ENCODE results near the gene SLC25A48.
A peak's percentile ranks its signal among the peaks of the same experiment; 100 is the strongest.

SLC25A48 gene

GRCh38 chr5:135885031-135885430 is 50.6 kb downstream of the SLC25A48 start:
- no peak for DNase-seq

DNA sequence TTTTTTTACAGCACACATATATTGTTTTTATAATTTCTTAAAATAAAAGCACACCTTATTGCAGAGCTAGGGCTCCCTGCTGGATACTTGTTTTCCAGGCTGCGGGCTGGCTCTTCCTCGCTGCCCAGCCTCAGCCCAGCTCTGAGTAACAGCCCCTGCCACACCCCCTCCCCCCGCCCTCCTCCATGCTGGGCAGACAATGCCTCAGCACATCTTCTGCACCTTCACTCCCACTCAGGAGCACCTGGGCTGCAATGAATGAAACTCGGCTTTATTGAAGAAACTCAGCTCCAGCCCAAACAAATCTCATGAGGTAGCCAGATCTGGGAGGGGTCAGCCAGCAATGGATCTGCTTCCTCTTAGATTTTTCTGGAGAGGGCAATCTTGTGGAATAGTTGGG is 51.7 kb downstream of the SLC25A48 start:
- no peak for DNase-seq

- peak; percentile 75 for DNase-seq
Measured at GRCh38 chr5:135887447-135887864, 53.0 kb downstream of the SLC25A48 start.

DNA sequence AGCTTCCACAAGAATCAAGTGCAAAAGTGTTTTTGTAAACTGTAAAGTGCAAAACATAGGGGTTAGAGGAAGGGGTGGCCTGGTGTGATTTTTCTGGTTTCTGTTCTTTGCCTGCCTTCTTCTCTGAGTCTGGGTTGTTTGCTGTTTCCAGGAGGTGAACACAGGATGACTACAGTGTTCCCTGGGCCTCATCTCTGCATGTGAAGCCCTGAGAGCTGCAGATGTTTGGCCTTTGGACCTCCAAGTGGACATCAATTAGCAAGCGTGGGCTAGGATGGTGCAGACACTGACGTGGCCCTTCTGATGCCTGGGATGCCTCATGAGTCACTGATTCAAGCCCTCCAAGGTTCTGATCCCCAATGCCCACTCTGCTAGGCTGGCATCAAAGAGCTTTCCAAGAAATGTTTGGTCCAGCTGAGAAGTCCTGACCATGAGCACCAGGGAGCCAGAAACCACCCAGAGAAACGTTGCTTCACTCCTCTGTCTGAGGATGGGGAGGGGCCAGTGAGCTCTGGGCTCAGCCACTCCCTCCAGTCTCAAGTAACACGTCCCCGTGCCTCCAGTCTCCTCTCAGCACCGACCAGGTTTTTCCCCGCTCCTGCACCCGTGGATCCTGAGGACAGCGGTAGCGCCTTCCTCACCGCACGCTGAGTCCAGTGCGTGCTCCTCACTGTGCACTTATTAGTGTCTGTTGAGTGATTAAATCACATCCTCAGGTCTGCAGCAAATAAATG is 53.6 kb downstream of the SLC25A48 start:
- DNase-seq: no peak

DNA sequence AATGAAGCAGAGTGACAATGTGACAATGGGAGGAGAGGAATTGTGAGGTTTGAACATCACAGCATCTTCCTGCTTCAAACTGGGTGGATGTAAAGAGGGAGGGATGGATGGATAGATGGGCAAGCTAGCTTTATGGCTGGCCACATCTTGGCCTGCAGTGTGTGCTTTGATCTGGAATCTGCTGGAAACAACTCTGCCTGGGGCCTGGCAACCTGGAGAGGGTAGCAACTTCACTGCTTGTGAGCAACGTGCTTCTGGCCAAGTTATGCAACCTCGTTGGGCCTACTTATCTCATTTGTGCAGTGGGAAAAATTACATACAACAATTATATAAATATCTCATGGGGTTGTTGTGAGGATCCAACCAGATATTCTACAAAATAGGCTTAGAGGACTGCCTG is 55.8 kb downstream of the SLC25A48 start:
- no peak for DNase-seq

DNA sequence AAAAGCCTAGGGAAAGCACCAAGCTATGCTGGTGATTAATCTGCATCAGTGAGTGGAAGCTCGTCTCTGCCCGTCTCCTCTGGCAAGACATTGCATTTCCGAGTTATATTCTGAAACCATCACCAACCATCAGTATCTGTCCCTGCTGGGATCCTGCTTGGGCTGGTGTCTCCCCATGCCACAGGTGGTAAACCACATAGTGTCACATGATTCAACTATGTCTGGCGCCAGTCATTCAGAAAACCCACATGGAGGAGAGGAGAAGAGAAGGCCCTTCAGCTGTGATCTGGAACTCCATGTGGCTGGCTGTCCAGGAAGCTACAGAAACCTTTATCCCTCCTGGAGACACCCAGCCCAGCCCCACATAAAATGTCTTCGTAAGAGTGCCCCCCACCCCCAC is 56.4 kb downstream of the SLC25A48 start:
- DNase-seq: peak; percentile 7

- no peak for DNase-seq
Measured at GRCh38 chr5:135891268-135891667, 56.8 kb downstream of the SLC25A48 start.

GRCh38 chr5:135891791-135892190 is 57.3 kb downstream of the SLC25A48 start:
- no peak for DNase-seq

DNA sequence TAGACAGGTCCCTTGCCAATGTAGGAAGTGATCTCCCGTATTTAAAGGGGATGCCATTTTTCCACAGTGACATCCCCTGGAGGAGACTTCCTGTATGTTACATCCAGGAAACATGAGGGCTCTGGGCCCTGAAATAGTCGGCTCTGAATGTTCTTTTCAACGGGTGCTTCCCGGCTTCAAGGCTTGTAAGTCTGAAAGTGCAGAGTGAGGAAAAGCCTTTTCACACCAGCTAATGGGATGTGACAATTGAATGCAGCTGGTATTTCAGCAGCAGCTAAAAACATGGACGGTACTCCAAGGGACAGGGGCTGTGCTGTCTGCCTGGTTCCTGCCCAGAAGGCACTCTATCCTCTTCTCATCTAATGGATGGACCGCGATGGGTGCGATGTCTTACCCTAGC is 59.8 kb downstream of the SLC25A48 start:
- no peak for DNase-seq

GRCh38 chr5:135894789-135895188 is 60.3 kb downstream of the SLC25A48 start:
- DNase-seq: no peak

DNA sequence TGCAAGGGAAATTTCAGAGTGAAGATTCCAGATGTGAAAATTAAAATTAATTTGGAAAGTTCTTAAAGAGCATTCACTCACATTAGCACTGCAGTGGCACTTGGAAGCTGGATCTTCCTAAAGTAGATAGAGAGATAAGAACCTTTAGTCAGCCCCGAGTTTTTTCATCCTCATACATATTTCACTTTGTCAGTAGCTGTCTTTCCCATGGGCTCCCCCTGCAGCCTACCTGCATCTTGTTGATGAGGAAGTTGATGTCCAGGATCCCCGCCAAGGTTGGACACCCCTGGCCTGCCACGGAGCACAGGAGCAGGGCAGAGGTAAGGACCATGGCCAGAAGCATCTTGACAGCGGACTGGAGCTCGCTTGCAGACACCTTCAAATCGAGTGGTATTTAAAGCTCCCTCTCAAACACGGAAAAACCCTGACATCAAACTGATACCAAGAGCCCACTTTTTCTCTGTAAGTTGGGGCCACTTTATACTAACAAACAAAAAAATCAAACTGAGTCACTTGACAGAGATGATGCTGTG is 61.1 kb downstream of the SLC25A48 start, which contains the start of gene IL9:
Gene IL9 (minus strand): TSS at position 368 of the 533 bp plus-strand sequence. CDS start 25 bp downstream, at position 343.
- DNase-seq: no peak

- no peak for DNase-seq
Measured at GRCh38 chr5:135898651-135899050, 64.2 kb downstream of the SLC25A48 start.

DNA sequence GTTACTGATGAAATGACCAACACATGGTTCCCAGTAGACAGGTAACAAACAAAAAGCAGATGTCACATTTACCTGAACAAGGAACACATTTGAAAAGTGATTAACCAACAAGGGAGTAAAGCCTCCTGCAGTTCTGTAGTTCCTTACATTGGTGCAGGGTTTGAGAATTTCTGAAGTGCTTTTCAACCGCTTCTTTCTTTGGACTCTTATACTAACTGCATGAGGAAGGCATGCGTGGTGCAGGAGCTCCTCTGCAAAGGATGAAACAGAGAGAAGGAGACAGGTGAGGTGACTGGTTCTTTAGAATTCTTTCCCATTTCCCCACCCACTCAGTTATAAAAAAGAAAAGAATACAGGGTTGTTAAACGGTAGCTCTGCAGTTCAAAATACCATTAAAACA is 65.8 kb downstream of the SLC25A48 start:
- DNase-seq: no peak

- DNase-seq: no peak
Measured at GRCh38 chr5:135901633-135902032, 67.2 kb downstream of the SLC25A48 start.

GRCh38 chr5:135905144-135905543 is 70.7 kb downstream of the SLC25A48 start:
- no peak for DNase-seq

DNA sequence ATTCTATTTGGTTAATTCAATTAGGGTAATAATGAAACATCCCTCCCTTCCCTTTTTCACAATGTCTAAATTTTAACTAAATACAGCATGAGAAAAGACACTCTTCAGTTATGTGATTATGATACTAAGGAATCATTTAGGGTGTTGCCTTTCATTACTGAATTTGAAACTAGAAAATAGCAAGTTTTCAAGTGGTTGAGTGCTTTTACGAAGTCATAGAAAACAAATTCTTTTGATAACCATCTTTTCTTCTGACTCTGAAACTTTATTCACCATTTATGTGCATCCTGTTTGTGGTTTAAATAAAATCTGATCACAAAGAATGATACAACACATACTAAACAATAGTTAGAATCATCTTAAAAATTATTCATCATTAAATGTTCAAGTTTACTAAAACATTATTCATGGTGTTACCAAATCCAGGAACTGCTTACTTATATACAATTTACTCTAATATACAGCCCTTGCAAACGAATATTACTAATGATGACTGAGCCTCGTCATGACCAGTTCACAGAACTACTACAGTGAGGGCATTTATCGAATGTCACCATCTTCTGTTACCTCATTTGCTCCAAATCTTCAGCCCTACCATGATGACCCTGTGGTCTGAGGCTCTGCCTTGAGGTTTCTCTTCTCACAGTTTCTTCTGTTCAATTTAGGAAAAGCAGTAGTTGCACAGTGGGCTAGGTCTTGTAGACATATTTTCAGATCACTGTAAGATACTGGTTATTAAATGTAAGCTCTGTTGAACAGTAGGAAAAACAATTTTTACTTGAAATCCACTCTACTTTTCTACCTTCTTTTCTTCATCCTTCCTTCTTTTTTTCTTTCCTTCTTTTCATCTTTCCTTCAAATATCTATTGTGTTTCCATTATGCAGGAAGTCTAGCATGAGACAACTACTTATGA is 79.5 kb downstream of the SLC25A48 start:
- DNase-seq: no peak

DNA sequence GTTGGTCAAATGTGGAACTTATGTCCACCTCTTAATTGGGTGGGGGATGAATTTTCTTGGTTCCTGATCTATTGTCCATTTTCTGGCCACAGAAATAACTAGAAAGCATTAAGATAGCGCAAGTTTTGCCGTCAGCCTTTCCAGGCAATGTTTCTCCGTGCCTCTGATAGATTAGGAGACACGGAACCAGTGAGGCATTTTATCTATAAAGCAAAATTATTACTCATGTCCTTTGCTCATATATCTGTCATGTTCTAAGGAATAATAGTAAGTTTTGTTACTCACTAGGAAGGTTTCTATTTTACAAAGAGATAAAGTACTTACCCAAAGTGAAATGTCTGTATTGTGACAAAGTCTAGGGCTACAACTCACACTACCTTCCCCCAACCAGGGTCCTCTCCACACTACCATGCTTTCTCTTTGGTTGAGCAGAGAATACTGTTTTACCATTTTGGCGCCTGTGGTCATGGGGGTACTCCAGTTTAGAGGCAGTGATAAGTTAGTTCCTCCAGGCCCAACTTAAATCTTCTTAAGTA is 81.1 kb downstream of the SLC25A48 start:
- no peak for DNase-seq

- peak; percentile 5 for DNase-seq
Measured at GRCh38 chr5:135916638-135917263, 82.3 kb downstream of the SLC25A48 start.

DNA sequence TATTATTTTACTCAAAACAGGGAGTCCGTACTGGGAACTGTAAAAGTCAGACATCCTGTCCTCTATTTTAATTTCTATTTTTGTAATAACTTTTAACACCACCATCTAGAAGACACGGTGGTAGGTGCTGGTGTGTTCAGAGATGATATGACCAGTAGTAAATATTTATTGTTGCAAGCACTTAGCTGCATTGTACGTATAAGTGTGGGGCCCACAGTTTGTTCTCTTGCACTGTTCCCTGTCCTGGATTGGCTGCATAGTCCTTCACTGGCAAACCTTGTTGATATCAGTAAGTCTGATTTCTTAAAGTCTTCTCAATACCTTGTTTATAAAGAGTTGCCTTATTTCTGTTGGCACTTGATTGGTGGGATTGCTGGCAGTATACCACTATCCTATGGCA is 85.7 kb downstream of the SLC25A48 start:
- no peak for DNase-seq

DNA sequence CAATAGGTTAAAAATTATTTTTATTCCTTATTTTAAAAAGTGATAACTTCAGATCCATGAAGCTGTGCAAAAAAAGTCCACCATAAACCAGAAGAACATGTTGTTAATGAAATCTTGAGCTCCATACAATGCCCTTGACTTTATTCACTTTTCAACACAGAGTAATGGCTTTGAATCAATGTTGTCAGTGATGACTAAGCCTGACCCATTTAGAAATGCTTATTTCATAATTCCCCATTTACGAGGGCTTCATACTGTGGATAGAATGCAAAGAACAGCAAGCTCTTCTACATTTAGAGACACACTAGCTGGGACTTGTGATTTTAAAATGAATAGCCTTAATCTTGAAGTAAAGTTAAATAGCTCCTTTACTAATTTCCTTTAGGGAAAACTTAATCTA is 86.9 kb downstream of the SLC25A48 start:
- DNase-seq: no peak

GRCh38 chr5:135930029-135930948 is 95.8 kb downstream of the SLC25A48 start:
- DNase-seq: no peak

- no peak for DNase-seq
Measured at GRCh38 chr5:135930949-135931295, 96.5 kb downstream of the SLC25A48 start.
